Measurements from ENCODE around the gene GRB2. TPM values are rescaled to one million over a fixed set of nuclear protein-coding genes. Genes with fewer than 3 reads are reported as not detected.

The GRB2 gene
- total and polyA plus RNA-seq, 2 donors (not counting 1 experiment from before 2014, with no cell fraction given) = 114 to 219 TPM

GRCh38 chr17:75272848-75273184 lies 132.7 kb downstream of the GRB2 start:
- no peak for TF ChIP-seq EZH2 (IDR thresholded peaks at IDR 0.05; ENCODE audit: borderline replicate concordance, insufficient read depth, low read depth, low read length, poor library complexity, severe bottlenecking)
- TF ChIP-seq, protein P1, sequence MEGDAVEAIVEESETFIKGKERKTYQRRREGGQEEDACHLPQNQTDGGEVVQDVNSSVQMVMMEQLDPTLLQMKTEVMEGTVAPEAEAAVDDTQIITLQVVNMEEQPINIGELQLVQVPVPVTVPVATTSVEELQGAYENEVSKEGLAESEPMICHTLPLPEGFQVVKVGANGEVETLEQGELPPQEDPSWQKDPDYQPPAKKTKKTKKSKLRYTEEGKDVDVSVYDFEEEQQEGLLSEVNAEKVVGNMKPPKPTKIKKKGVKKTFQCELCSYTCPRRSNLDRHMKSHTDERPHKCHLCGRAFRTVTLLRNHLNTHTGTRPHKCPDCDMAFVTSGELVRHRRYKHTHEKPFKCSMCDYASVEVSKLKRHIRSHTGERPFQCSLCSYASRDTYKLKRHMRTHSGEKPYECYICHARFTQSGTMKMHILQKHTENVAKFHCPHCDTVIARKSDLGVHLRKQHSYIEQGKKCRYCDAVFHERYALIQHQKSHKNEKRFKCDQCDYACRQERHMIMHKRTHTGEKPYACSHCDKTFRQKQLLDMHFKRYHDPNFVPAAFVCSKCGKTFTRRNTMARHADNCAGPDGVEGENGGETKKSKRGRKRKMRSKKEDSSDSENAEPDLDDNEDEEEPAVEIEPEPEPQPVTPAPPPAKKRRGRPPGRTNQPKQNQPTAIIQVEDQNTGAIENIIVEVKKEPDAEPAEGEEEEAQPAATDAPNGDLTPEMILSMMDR (IDR thresholded peaks at IDR 0.05) = no peak
- Histone ChIP-seq H3K36me3 (replicated peaks in 1 of 2; ENCODE audit: control extremely low read depth in 1 of 2, control insufficient read depth in 1 of 2, extremely low read depth in 1 of 2, insufficient read depth in 2 of 2, low read length in 1 of 2) (peaks cover 0 to 17% of the 10 kb centered on the region in 2 experiments), H2AFZ (ENCODE audit: insufficient read depth, low read depth, low read length, poor library complexity, severe bottlenecking) (no peak overlapping the region), H3K27ac (ENCODE audit: low read length in 2 of 2) (no peak overlapping the region), H3K79me2 (ENCODE audit: control insufficient read depth, insufficient read depth, low read length) (peaks cover 32% of the 10 kb centered on the region), H3K4me1 (ENCODE audit: control insufficient read depth in 2 of 2, insufficient read depth in 2 of 2, low read length in 2 of 2) (peaks cover 17 to 28% of the 10 kb centered on the region in 2 donors), H3K4me2 (replicated peaks; ENCODE audit: low read depth, low read length, poor library complexity, severe bottlenecking) (no peak overlapping the region), H3K9ac (ENCODE audit: low read length) (no peak overlapping the region), H3K27me3 (replicated peaks in 1 of 4; ENCODE audit: control extremely low read depth in 1 of 4, control insufficient read depth in 3 of 4, insufficient read depth in 4 of 4, low read length in 3 of 4) (no peaks in the 10 kb centered on the region), H3K9me3 (ENCODE audit: control extremely low read depth in 1 of 3, control insufficient read depth in 2 of 3, insufficient read depth in 1 of 3, low read length in 2 of 3) (no peaks in the 10 kb centered on the region), H4K20me1 (ENCODE audit: control insufficient read depth, insufficient read depth, low read length, poor library complexity, severe bottlenecking) (no peaks in the 10 kb centered on the region), H3K4me3 (ENCODE audit: control extremely low read depth in 1 of 5, extremely low read depth in 1 of 5, insufficient read depth in 1 of 5, low read depth in 2 of 5, low read length in 4 of 5) (no peak overlapping the region)
- WGBS (ENCODE audit: insufficient coverage) = no CpG with 5 or more reads among the region's 3 CpGs
- ChIA-PET POLR2A (interaction anchor here (0.6 to 4.2 kb wide), 3 partner anchors 11 to 16 kb away, joined by 5 to 40 read pairs (median 8); partner anchors contain the start of genes GGA3, MRPS7 and SLC25A19), CTCF (interaction anchor here (0.9 to 3.7 kb wide), 5 partner anchors 12 to 159 kb away, joined by 3 to 62 read pairs (median 3); partner anchors contain the start of genes GGA3 and MRPS7)
- Mint-ChIP-seq H3K4me1 (peaks cover 23% of the 10 kb centered on the region), H3K4me3 (peak overlapping the region; percentile 64), H3K27me3 (no peaks in the 10 kb centered on the region), H3K27ac (peak overlapping the region; percentile 37), H3K9me3 (ENCODE audit: insufficient read depth) (no peaks in the 10 kb centered on the region)
- DNase-seq = no peak
- intact Hi-C loops (cut with micrococcal nuclease) = no loop called here
- no peak for ATAC-seq (ENCODE audit: low read depth)

Measured in B cell (primary cell).